Kidney (tissue), 14 donors: ENCODE data around the gene SGCA. TPM values are rescaled to one million over a fixed set of nuclear protein-coding genes. Genes with fewer than 3 reads are reported as not detected.

ENCODE experiments used
- DNase-seq, 5 donors: peaks; one replicate each; pipeline ENCODE4 v3.0.0-alpha.2; 2013 to 2020
- FAIRE-seq: peaks from 2 replicates; lab custom pipeline; 2012; peaks lifted over from hg19 to GRCh38; lab: Jason Lieb, UNC
- H3K27ac ChIP-seq, 2 donors: one replicate each; pipeline ENCODE4 v1.7.0; 2013; ENCODE audit warnings: low read depth in 2 of 2, low read length in 2 of 2, inconsistent platforms in 1 of 2
- H3K27me3 ChIP-seq: one replicate; pipeline ENCODE4 v1.7.1; 2013; ENCODE audit warnings: low read length, inconsistent platforms; ENCODE audit not compliant: control insufficient read depth, insufficient read depth
- H3K36me3 ChIP-seq, 3 donors: one replicate each; pipeline versions ENCODE4 v1.7.0 to v1.7.1; 2013; ENCODE audit warnings: low read length in 3 of 3, control low read depth in 1 of 3, inconsistent platforms in 1 of 3; ENCODE audit not compliant: insufficient read depth in 3 of 3, control insufficient read depth in 2 of 3
- H3K4me1 ChIP-seq, 3 donors: one replicate each; pipeline versions ENCODE4 v1.7.0 to v1.7.1; 2013; ENCODE audit warnings: low read length in 3 of 3, inconsistent platforms in 1 of 3, low read depth in 1 of 3; ENCODE audit not compliant: control insufficient read depth in 2 of 3, insufficient read depth in 2 of 3
- H3K4me3 ChIP-seq, 3 donors: one replicate each; pipeline versions ENCODE4 v1.7.0 to v1.8.1; 2013; ENCODE audit warnings: low read length in 3 of 3, control low read depth in 1 of 3, inconsistent platforms in 1 of 3
- H3K9ac ChIP-seq, 3 donors: one replicate each; pipeline versions ENCODE4 v1.7.0 to v1.7.1; 2013; ENCODE audit warnings: low read length in 3 of 3, control low read depth in 1 of 3, inconsistent platforms in 1 of 3
- H3K9me3 ChIP-seq, 3 donors: one replicate each; pipeline versions ENCODE4 v1.7.0 to v1.7.1; 2013; ENCODE audit warnings: low read length in 3 of 3, control low read depth in 1 of 3, inconsistent platforms in 1 of 3; ENCODE audit not compliant: control insufficient read depth in 2 of 3, insufficient read depth in 1 of 3
- intact Hi-C: fragments of 100-400 bp; cut with DNase I; formaldehyde crosslinking; loops from one replicate; pipeline ENCODE4 v1.11.1; 2022
- polyA plus RNA-seq: library from polyadenylated mRNA; stranded (reverse); fragments of 350-450 nt; fragmentation: Illumina TruSeq; extraction: RNeasy Lipid Tissue Mini Kit (QIAGEN cat#74804); gene quantifications from one replicate; pipeline ENCODE4 v1.2.3, GENCODE V29; 2014; ENCODE audit warnings: low read depth, low replicate concordance; ENCODE audit not compliant: insufficient read depth
- total RNA-seq: library from RNA; stranded (reverse); fragmentation: NEBNext Ultra II Directional; extraction: Animal tissue kit (Norgen Biotek cat#: 25700); gene quantifications from one replicate; pipeline ENCODE4 v1.2.1, GENCODE V29; 2021
- TF ChIP-seq, protein P1 (sequence below): IDR thresholded peaks from 3 replicates; pipeline ENCODE4 v1.5.1; 2012; ENCODE audit warnings: mild to moderate bottlenecking, moderate library complexity, borderline replicate concordance; ENCODE audit not compliant: insufficient read depth; ENCODE audit errors: extremely low read depth
- donor health status: control.
- donor health status: control.
- donor health status: control.
- donor health status: control.
- donor health status: control.
- donor health status: DM: yes; HTN: yes; CAD: no.
- donor health status: Normal renal cell carcinoma (clear cell type).

Gene SGCA
- total and polyA plus RNA-seq, 2 donors from 2014 or later, result 4.2 to 5.5 TPM

DNA sequence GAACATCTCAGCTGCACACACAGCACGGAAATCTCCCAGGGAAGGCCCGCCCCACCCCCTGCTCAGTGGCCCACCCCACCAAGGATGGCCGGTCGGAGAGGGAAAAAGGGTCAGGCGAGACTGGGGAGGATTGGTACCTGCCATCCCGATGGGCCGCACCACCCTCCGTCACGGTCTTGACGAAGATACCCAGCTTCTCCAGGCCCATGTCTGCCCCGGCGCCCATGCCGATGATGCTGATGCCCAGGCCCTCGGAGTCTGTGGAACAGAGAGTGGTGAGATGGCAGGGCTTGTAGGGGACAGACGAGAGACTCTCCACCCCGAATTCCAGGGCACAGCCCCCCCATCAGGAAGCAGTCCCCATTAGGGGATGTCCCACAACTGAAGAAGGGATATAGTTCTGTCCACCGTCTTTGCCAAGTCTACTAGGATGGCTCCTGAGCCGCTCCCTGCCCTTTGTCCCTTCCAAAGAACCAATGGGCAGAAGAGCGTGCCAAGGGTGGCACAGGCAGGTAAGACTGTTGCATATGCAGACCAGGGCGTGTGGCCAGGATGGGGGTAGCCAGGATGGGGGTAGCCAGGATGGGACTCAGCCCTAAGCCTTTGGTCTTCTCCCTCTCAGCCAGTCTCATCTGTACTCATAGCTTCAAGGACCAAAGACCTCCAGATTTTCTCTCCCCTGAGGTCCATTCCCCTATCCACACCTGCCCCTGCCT lies 22.2 kb upstream of the SGCA start:
- Histone ChIP-seq H3K27me3 (no peaks in the 10 kb centered on the region), H3K36me3 (peaks cover 5 to 49% (median 25%) of the 10 kb centered on the region in 3 donors), H3K9ac (no peak overlapping the region), H3K9me3 (no peaks in the 10 kb centered on the region), H3K4me3 (no peak overlapping the region), H3K27ac (no peak overlapping the region), H3K4me1 (peaks cover 0 to 52% (median 28%) of the 10 kb centered on the region in 3 donors)
- FAIRE-seq, result no peak
- peak in 1 of 5 donors; percentile 78 for DNase-seq
- TF ChIP-seq, protein P1, sequence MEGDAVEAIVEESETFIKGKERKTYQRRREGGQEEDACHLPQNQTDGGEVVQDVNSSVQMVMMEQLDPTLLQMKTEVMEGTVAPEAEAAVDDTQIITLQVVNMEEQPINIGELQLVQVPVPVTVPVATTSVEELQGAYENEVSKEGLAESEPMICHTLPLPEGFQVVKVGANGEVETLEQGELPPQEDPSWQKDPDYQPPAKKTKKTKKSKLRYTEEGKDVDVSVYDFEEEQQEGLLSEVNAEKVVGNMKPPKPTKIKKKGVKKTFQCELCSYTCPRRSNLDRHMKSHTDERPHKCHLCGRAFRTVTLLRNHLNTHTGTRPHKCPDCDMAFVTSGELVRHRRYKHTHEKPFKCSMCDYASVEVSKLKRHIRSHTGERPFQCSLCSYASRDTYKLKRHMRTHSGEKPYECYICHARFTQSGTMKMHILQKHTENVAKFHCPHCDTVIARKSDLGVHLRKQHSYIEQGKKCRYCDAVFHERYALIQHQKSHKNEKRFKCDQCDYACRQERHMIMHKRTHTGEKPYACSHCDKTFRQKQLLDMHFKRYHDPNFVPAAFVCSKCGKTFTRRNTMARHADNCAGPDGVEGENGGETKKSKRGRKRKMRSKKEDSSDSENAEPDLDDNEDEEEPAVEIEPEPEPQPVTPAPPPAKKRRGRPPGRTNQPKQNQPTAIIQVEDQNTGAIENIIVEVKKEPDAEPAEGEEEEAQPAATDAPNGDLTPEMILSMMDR, result no peak
- intact Hi-C loops, result no loop called here

DNA sequence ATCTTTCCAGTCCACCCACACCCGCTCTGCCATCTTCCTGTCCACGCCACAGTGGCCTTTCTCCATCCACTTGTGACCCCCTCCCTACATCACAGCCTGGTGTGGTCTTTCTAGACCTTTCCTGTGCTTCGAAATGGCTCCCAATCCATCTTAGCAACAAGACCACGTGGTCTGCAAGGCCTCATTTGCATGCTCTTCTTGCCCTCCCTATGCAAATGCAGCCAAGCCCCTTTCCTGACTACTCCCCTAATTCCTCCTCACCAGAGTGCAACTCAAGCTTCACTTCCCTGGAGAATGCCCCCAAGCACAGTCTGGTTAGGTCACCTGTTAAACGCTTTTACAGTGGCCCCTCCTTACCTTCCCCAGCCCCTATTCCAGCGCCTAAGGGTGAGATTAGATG lies 21.4 kb upstream of the SGCA start:
- Histone ChIP-seq H3K27me3 (no peaks in the 10 kb centered on the region), H3K9me3 (no peaks in the 10 kb centered on the region), H3K36me3 (peaks cover under 1 to 41% (median 18%) of the 10 kb centered on the region in 3 donors), H3K4me3 (no peak overlapping the region), H3K27ac (no peak overlapping the region), H3K9ac (no peak overlapping the region), H3K4me1 (peaks cover 0 to 52% (median 27%) of the 10 kb centered on the region in 3 donors)
- DNase-seq, result no peak
- TF ChIP-seq, protein P1, result no peak
- intact Hi-C loops, result no loop called here
- no peak for FAIRE-seq

DNA sequence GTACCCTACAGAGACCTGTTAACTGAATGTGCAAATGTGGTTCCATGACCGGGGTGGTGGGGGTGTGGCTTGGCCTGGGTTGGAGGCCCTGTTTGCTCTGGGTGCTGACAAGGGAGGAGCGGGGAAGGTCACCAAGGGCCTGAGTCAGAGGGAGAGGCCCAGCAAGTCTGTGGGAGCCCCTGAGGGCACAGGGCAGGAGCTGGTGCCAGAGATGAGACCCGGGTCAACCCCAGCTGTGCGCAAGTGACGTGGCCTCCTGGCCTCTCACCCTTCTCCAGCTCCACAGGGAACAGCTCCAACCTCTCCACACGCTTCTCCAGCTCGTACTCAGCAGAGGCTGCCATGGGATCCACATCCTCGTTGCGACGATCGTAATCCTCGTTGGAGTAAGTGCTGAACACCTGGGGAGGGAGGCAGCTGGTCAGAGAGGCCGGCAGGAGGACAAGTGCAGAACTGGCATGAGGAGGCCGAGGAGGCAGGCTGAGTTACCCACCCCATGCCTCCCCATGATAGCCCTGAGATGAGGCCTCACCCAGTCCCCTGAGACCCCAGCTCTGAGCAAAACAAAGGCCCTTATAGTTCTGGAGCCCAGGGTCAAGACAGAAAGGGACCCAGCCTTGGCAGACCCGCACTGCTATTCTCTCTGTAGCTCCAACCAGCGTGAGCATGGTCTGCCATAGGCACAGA lies 20.8 kb upstream of the SGCA start:
- FAIRE-seq (no peak), DNase-seq (peak in 1 of 5 donors; percentile 72)
- Histone ChIP-seq H3K9me3 (no peaks in the 10 kb centered on the region), H3K4me1 (peaks cover 0 to 52% (median 26%) of the 10 kb centered on the region in 3 donors), H3K9ac (no peak overlapping the region), H3K4me3 (no peak overlapping the region), H3K36me3 (peaks cover 0 to 37% (median 14%) of the 10 kb centered on the region in 3 donors), H3K27ac (no peak overlapping the region), H3K27me3 (no peaks in the 10 kb centered on the region)
- intact Hi-C loops, result no loop called here
- TF ChIP-seq, protein P1, result no peak
